Activated naive CD4-positive, alpha-beta T cell treated with anti-CD3 and anti-CD28 coated beads, Interleukin-2, amount 10 ng/mL, durations not matched to agents 5 hours and 36 hours (primary cell): ENCODE data around the gene MYOZ2. TPM values are rescaled to one million over a fixed set of nuclear protein-coding genes. Genes with fewer than 3 reads are reported as not detected.

Experiments
- total RNA-seq, 2 experiments: library from RNA; stranded (reverse); gene quantifications; one replicate each; pipeline ENCODE4 v1.2.3, GENCODE V29; 2021

MYOZ2 gene
- not detected for total RNA-seq

DNA sequence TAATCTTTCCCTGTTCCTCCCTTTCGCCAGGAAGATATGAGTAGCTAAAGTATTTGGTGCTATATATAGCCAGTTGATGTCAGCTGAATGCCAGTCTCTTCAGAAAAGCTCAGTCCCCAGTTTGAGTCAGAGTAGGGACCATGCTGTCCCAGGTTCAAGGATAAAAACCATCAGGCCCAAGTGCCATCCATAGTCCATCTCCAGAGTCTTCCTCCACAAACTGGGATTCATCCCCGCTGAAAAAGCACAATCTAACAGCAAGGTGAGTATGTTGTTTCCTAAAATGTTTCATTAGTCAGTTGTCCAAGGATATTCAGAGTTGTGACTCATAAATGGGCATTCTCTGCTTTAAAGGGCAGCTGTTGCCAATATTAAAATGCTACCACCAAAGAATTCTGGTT is at the start of gene MYOZ2:
TSS of gene MYOZ2 (plus strand) at position 112 of the 401 bp plus-strand sequence. CDS start 694 bp downstream, outside the sequence.

DNA sequence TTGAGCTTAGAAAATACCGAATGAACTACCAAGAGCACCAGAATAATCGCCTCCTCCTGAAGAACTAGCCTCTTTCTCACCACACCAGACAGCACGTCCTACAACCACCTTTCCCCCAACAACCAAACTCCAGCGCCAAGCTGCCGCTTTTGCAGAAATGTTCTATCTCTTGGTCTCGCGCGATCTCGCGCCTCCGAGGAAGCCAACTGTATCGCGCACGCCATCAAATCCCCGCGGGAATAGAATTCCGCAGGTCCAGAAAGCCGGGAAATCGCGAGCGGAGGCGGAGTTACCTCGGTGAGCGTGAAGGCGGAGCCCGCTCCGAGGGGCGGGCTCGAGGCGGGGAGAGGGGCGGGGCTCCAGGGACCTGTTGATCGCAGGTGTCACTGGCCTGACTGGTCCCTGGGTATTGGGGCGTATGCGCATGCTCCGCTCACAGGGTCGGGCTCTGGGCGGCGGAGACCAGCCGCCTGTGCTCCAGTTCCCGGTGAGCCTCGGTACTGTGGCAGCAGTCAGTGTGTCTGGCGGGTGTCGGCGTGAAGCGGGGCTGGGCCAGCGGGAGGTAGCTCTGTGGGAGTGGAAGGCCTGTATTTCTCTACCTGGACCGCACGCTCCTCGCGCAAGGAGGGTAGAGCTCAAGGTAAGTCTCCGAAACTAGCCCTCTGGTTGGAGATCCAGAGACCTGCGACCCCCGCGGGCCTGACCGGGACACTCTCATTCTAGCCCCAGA is 76.8 kb downstream of the MYOZ2 start, which contains the start of gene USP53:
TSS of gene USP53 (plus strand) at position 480 of the 730 bp plus-strand sequence. CDS start 27,047 bp downstream, outside the sequence.

Other genes with a start within 250 kb of the MYOZ2 start
- gene SYNPO2, start 247.0 kb upstream of the MYOZ2 start, total RNA-seq: under 1 TPM; 0.41 to 0.71 TPM
- gene USP53, start 76.9 kb downstream of the MYOZ2 start, total RNA-seq: 10 to 100 TPM; 10.9 to 11.0 TPM
- gene FABP2, start 186.3 kb downstream of the MYOZ2 start, total RNA-seq: under 1 TPM; 0.38 to 0.39 TPM